ENCODE results near the gene CHST15.
"Not testable (repeated sequence)": the region's sequence is repeated elsewhere in the genome, so short reads cannot be mapped to it uniquely, and the experiment has no call there.

CHST15 gene

DNA sequence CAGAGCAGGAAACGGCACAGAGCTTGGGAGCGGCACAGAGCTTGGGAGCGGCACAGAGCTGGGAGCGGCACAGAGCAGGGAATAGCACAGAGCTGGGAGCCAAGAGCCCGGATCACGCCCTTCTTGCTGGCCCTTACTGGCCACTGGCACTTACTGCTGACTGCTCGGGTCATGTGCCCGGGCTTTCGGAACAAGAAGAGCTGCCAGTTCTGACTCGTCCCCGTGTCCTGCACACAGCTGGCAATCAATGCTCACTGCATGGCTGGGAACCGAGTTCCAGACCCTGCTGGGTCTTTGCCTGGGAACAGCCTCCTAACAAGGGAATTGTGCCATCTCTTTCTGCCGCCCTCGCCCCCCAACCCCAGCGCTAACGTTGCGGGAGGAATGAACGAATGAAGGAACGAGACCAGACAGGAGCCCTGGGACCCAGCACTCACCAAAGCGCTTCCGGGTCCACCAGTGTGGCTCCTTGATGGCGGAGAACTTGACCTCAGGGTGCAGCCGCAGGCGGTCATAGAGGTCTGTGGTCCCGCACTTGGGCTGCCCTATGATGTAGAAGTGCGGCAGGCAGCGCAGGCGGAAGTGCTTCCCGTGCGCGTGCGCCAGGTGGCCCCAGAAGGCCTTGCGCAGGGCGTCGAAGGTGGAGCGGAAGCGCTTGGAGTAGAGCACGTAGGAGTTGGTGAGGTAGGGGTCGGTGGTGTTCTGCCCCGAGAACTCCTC, 49.1 kb downstream of the CHST15 start:
- DNase-seq (ENCODE audit: low read depth, low spot score): no peak

DNA sequence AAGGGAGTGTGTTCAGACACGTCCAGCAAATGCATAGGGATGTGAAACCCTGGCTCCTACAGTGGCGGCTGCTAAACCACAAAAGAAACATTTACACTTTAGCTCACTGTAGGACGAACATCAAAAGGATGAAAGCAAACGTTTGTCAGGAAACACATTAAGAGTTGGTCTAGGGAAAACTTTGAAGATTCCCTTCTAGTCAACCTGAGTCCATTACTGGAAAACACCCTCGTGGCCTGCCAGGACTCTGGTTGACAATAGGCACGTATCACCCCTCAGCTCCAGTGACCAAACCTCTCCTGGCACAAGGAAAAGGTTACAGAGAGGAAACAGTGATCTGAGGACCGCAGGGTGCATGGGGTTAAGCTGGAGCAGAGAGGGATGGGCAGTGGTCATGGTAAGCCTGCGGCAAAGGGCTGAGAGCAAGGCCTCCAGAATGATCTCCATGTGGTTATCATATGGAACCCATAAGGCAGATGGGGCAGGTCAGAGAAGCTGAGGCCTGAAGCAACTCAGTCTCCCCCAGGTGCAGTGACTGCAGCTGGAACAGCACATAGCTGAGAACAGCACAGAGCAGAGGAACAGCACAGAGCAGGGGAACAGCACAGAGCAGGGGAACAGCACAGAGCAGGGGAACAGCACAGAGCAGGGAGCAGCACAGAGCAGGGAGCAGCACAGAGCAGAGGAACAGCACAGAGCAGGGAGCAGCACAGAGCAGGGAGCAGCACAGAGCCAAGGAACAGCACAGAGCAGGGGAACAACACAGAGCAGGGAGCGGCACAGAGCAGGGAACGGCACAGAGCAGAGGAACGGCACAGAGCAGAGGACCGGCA, 49.9 kb downstream of the CHST15 start:
- DNase-seq (ENCODE audit: low read depth, low spot score): no peak

DNA sequence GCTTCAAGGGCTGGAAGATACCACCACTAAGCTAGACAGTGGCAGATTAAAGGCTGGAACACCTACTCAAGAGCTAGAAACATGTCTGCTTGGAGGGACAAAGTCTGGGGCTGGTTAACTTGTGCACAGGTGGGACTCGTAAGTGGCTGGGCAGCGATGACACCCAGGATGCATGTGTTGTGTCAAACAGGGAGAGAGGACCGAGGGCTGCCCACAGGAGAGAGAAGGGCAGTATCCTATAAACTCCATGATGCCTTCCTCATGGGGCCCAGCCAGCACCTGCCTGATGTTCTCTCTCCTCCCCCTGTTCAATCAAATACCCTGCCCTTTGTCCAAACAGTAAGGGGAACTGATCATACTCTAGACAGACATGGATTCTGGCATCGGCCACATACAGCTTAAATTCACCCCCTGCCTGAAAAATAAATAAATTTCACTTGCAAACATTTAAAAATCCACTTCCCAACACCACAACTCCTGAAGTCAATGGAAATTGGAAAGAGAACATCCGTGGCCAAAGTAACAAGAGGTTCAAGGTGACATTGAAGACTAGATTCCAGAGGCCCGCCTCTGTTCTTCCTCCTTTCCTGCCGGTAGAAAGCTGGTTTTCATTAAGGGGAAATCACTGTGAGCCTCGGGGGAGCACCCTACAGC, 50.6 kb downstream of the CHST15 start:
- no peak for DNase-seq (ENCODE audit: low read depth, low spot score)

DNA sequence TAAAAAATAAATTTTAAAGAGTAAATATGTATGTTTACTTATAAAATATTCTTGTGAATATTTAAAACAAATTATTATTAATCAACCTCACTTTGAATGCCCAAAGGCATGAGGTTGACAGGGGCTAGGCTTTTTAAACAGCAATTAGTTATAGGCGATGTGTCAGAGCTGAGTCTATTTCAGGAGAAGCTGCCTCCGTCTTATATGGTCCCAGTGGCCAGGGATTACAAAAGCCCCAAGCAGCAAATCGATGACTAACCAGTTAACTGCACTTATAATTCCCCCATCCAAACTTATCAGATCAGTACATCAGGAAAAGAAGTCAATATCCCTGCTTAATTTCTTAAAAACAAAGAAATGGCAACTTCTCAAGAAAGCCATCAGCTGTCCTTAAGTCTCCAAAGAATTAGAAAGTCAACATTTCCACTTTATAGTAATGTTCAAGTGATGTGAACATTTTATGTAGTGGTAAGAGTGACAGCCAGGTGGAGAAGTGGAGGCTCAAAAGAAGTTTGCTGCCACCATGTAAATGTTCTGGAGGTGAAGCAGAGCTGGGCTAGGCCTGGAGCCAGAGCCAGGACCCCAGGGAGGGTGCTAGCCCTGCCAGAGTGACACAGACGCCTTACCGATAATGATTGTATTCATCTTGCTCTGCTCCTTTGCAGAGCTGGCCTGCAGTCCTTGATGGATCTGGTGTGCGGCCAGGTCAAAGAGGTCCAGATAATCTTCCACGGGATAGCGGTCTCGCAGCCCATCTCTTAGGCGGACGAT, 51.5 kb downstream of the CHST15 start:
- DNase-seq (ENCODE audit: low read depth, low spot score): no peak

DNA sequence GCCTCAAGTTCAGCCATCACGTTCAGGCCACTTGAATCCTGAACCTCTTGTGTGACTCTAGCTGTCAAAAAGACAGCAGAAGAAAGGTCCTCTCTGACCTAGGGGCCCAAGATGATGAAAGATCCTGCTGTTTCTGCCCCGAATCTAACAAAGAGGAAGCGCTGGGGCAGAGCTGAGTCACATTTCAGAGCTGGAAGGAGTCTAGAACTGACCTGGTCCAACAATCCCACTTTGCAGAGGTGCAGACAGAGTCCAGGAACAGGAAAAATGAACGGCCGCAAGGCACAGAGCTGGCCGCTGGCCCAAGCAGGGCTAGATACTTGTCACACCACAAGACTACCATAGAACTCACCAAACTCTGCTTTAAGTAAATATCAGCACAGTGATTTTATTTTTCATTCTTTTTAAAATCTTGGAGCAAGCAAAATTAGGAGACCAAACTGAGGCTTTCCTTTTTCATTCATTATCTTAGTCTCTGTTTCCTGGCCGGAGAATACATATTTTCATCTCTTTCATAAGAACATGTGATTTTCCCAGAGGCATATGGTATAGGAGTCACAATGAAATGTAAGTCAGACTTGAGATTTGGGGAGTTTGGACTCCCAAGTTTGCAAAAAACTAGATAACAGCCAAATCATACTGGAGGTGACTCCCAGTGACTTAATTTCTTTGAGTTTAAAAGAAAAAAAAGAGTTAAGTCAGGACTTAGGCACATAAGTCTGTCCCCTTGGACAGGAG, 52.8 kb downstream of the CHST15 start:
- DNase-seq (ENCODE audit: low read depth, low spot score): no peak

DNA sequence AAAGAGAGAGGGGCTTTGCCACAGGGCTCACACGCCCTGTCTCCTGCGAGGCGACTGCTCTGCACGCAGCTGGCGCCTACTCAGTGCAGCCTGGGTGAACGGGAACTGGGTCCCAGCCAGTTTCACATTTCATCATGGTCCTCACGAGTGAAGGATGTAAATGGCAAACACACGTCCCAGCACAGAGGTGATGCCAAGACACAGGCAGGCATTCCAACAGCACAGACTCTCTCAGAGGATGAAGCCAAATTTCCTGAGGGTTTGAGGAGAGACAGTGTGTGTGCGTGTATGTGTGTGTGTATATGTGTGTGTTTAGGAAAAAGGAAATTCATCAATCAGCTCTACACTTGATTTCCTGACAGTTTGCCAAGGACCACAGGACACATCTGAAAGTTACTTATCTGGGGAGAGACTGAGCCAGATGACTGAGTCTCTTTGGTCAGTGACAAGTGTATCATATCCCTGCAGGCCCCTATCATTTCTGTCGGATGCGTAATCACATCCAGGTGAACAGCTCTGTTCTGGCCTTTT, 53.9 kb downstream of the CHST15 start:
- DNase-seq (ENCODE audit: low read depth, low spot score): no peak

DNA sequence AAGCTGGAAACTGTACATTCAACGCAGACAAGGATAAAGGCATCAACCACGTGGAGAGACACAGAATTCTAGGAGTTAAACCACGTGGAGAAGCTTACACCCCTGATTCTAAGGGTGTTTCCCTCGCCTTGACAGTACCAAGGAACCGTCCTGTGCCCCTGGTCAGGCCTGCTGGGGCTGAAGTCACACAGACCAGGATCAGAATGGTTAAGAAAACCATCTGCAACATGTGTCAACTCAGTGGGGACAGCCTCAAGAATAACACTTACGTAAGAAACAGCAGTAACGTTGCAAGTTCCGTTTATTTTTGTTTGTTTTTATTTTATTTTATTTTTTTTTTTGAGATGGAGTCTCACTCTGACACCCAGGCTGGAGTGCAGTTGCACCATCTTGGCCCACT, 55.6 kb downstream of the CHST15 start:
- no peak for DNase-seq (ENCODE audit: low read depth, low spot score)

DNA sequence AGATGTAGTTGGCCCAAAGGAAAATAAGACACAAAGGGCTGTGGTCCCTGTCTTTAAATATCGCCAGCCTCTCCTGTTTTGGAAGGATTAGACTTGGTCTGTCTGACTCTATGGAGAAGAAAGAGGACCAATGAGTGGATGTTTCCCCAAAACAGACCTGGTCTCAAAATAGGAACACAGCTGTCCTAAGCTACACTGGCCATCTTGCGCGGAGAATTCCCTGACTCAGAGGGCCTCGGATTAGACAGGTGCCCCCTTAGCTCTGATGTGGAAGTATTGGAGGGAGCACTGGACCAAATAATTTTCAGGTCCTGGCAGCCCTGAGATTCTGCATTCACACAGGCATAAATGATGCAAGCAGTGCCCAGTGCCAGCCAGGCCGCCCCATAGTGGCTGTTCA, 56.1 kb downstream of the CHST15 start:
- DNase-seq (ENCODE audit: low read depth, low spot score): no peak

DNA sequence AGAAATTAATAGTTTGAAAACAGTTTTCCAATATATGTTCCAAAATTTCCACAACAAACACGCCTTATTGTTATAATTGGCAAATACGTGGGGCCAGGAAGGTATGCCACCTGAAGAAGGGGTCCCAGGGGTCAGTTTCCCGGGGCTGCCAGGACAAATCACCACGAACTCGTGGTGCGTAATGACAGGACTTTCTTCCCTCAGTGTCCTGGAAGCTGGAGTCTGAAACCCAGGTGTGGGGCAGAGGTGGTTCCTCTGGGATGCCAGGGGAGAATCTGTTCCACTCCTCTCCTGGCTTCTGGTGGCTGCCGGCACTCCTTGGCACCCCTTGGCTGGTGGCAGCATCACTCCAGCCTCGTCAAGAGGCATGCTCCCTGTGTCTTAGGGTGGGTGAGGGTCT, 56.7 kb downstream of the CHST15 start:
- DNase-seq (ENCODE audit: low read depth, low spot score): no peak

DNA sequence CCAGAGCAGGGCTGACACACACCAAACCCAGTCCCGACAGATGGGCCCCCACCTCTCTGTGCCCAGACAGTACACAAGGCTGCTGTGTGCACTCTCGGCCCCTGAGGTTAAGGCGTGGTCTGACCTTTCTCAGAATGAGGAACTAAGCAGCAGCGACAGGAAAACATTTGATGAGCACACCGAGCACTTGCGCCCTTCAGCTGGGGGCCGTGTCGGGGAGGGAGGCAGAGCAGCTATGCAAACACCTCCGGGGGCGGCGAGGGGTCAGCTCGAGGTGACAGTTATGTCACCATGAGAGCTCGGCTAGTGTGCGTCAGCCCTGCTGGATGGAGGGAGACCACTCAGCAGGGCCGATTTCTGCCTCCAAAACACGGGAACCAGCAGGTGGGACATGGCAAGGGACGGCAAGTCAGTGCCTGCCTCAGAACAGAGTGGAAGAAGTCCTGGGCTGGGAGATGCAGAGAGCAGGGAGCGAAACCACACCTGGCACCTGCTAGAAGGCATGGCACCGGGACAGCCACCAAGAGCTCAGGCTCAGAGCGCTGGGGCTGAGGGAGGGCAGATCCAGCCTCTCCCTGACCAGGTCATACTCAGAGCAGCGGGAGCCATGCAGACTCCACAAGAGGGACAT, 57.4 kb downstream of the CHST15 start:
- no peak for DNase-seq (ENCODE audit: low read depth, low spot score)

DNA sequence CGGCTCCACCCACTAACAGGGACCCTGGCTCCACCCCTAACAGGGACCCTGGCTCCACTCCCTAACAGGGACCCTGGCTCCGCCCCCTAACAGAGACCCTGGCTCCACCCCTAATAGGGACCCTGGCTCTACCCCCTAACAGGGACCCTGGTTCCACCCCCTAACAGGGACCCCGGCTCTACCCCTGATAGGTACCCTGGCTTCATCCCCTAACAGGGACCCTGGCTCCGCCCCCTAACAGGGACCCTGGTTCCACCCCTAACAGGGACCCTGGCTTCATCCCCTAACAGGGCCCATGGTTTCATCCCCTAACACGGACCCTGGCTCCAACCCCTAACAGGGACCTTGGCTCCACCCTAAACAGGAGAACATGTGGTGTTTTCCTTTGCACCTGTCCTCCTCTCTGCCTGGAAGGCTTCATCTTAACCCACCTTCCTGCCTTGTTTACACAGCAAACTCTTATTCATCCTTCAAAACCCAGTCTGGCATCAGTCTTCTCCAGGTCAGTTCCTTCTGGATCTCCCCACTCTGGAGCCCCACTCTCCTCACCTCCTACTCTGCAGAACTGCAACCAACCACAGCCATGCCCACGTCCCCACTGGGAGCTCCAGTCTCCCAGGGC, 58.0 kb downstream of the CHST15 start:
- no peak for DNase-seq (ENCODE audit: low read depth, low spot score)

DNA sequence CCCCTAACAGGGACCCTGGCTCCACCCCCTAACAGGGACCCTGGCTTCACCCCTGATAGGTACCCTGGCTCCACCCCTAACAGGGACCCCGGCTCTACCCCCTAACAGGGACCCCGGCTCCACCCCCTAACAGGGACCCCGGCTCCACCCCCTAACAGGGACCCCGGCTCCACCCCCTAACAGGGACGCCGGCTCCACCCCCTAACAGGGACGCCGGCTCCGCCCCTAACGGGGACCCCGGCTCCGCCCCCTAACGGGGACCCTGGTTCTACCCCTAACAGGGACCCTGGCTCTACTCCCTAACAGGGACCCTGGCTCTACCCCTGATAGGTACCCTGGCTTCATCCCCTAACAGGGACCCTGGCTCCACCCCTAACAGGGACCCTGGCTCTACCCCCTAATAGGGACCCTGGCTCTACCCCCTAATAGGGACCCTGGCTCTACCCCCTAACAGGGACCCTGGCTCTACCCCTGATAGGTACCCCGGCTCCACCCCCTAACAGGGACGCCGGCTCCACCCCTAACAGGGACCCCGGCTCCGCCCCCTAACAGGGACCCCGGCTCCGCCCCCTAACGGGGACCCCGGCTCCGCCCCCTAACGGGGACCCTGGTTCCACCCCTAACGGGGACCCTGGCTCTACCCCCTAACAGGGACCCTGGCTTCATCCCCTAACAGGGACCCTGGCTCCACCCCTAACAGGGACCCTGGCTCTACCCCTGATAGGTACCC, 58.7 kb downstream of the CHST15 start:
- DNase-seq (ENCODE audit: low read depth, low spot score): not testable (repeated sequence)

DNA sequence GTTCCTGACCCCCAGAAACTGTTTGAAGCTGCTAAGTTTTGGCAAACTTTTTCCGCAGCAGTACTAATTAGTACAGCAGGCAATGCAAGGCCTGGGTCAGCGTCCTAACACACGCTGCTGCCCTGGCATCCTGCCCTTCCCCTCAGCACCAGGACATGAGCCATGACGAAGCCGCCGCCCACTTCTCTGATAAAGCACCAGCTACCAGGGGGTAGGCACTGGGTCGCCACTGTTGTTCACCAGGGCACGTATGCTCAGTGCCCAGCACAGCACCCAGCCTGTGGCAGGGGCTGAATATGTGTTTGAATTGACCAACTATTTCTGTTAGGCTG, 59.5 kb downstream of the CHST15 start:
- DNase-seq (ENCODE audit: low read depth, low spot score): no peak

DNA sequence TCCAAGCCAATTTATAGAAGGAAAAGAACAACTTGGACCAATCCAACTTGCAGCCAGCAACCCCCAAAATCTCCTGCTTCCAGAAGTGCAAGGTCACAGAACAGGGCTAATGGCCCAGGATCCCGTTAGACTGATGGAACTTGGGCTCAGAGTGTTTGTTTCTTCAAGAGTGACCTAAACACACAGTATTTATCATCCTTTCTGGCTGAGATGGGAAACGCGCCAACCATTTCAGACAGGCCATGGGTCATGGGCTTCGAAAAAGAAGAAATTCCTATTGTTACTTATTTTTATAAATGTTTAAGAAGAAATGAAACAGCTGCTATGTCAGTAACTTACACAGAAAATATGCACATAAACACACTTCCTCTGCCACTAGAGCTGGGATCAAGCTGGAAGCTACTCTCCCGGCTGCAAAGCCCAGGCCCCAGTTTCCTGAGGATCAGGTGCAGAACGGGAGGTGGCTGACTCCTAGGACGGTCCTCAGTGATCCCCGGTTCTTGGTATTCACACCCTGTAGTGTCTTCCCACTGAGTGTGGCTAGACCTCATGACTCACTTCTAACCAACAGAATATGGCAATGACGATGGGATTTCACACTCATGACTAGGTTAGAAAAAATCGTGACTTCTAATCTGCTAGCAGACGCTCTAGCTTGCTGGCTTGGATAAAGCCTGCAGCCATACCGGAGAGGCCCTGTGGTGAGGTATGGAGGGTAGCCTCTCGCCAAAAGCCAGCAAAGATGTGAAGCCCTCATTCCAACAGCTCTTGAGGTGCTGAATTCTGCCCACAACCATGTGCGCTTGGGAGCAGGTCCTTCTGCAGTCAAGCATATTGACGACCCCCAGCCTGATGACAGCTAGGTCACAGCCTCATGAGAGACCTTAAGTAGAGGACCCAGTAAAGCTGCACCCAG, 60.2 kb downstream of the CHST15 start:
- no peak for DNase-seq (ENCODE audit: low read depth, low spot score)

DNA sequence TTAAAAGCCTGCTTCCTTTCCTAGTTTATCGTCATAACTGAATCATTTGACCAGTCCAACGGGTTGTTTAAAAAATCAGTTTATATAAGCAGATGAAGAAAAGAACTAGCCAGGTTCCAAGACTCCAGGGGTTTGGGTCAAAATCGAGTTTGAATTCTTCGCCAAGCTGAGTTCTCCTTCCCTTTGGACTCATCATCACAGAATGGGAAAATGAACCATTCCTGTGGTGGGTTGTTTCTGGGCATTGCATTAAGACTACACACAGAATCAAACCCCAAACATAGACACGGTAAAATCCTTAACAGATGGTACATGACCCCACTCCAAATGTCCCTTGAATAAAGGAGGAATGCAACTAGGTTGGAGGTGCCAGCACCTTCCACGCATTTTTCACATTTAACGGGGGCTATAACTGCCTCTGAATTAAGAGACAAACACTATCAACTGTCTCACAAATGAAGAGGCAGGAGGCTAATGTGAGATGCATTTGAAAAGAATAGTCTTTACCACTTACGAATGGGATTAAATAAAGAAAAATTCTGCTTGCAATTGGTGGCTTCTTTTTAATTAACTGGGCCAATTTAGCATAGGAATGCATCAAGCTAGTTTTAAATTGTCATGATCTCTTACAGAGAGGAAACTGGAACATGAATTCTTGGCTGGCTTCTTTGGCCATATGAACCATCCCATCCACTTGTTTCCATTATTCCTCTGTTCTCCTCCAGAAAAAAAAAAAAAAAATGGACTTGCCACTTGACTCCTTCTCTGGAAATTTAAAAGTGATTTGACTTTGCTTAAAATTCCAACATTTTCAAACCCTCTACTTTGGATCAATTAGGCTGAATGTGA, 61.1 kb downstream of the CHST15 start:
- DNase-seq (ENCODE audit: low read depth, low spot score): no peak

DNA sequence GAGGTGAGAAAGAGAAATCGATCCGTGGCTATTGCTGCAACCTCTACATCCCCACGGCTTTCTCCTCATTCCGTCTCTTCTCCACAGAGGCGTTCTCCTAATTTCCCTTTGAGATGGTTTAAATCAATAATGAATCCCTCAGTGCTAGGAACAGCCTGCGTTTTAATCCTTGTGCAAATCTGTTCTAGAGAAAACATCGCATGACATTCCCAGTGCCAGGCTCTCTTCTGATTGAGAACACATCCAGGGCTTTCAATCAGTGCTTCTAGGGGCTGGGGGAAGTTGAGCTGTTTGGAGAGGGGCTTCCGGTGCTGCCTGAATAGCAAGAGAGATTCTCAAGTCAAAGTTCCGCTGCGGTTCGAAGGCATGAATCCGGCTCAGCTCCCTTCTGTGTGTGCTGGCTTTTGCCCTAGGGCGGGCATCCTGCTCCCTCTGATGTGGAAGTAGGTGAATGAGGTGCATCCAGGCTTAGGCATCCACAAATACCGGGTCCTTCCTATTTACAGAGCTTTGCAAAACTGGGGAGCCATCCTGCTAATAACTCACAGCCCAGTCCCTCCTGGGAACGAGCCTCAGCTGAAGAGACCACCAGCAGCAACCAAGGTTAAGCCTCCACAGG, 62.8 kb downstream of the CHST15 start:
- DNase-seq (ENCODE audit: low read depth, low spot score): no peak

DNA sequence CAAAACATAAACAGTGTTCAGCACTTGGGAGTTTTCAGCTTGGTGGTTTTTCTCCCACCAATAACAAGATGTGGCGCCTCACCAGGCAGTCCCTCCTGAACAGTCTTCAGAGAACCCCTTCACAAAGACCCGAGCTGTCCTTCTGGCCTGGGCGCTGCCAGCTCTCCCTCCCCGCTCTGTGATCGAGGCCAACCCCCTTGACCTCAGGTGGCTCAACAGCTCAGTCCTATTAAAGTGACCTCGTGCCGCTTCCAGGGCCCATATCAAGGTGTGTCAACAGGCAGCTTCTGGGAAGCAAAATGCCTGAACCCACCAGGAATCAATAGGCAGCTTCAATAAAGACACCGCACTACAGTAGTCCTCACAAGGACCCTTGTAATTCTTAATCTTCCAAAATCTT, 63.3 kb downstream of the CHST15 start:
- DNase-seq (ENCODE audit: low read depth, low spot score): no peak

All from iPS DF 19.7 (cell line).